Suprapubic skin (tissue), 3 donors: Measurements from ENCODE around the gene UTP15.

ENCODE experiments used
- EP300 ChIP-seq: sonication (generic); formaldehyde crosslinking; IDR thresholded peaks from one replicate; pipeline ENCODE4 v1.6.1; 2017; ENCODE audit warnings: antibody characterized with exemption
- POLR2A ChIP-seq, 2 donors: fragments of 450-650 bp; IDR thresholded peaks; one replicate each; pipeline ENCODE4 v1.6.1; 2017; ENCODE audit warnings: antibody characterized with exemption in 2 of 2, mild to moderate bottlenecking in 2 of 2, moderate library complexity in 2 of 2
- TF ChIP-seq, protein P1 (sequence below), 2 donors: fragments of 200-600 bp in 1 of 2; fragments of 450-650 bp in 1 of 2; sonication (generic) in 1 of 2; IDR thresholded peaks; one replicate each; pipeline ENCODE4 v1.5.1; 2016 to 2019; ENCODE audit warnings: antibody characterized with exemption in 2 of 2, mild to moderate bottlenecking in 1 of 2, moderate library complexity in 1 of 2

DNA sequence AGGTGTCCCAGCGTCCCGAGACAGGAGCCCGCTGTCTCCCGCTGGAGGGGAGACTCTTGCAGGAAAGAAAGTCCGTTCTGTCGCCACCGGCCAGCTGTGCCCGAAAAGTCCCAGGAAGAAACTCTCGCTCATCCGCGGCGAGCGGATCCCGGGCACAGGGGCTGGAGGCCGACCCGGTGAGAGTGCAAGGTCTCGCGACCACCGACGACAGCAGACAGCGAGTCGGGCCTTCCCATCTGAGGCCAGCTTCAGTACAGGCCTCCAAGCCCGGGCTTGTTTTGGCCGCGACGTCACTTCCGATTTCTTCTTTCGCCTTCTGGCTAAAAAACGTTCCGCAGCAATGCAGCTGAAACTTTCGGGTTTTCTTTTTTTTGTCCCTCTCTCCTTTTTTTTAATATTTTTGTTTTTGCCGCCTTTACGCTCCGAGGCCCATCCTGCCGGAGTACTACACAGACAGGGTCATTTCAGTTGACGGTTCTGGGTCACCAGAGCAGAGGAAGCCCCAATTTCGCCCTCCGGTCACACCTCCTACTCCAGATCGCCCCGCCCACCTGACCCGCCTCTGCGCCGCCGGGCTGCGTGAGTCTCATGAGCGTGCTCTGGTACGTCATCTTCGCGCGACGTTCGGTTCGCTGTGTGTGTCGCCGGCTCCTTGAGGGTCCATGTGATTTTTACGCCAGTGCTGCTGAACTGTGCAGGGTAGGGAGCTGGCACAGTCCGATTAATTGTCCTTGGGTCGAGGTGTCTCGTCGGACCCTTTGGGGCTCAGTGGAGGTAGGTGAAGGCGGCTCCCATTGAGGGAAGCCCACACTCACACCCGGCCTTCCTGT is at the start of gene UTP15, which contains the start of gene ANKRA2:
- TF ChIP-seq, protein P1, sequence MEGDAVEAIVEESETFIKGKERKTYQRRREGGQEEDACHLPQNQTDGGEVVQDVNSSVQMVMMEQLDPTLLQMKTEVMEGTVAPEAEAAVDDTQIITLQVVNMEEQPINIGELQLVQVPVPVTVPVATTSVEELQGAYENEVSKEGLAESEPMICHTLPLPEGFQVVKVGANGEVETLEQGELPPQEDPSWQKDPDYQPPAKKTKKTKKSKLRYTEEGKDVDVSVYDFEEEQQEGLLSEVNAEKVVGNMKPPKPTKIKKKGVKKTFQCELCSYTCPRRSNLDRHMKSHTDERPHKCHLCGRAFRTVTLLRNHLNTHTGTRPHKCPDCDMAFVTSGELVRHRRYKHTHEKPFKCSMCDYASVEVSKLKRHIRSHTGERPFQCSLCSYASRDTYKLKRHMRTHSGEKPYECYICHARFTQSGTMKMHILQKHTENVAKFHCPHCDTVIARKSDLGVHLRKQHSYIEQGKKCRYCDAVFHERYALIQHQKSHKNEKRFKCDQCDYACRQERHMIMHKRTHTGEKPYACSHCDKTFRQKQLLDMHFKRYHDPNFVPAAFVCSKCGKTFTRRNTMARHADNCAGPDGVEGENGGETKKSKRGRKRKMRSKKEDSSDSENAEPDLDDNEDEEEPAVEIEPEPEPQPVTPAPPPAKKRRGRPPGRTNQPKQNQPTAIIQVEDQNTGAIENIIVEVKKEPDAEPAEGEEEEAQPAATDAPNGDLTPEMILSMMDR (IDR thresholded peaks at IDR 0.05), result no peak
- TF ChIP-seq EP300 (no peak), POLR2A (IDR thresholded peaks at IDR 0.05) (peak in 1 of 2 donors; percentile 54)
